IMR-90 (cell line): ENCODE measurements around the gene FAT1. TPM values are rescaled to one million over a fixed set of nuclear protein-coding genes. Genes with fewer than 3 reads are reported as not detected.

ENCODE experiments used
- ATAC-seq: fragments of 200-7000 bp; cut with Tn5 transposase; 2 replicates; pipeline ENCODE4 v1.9.1; 2020; ENCODE audit warnings: low read depth, mild to moderate bottlenecking, moderate library complexity
- BruUV-seq: library from RNA; stranded (reverse); fragments of 400-500 nt; replicated peaks from 2 replicates; lab custom pipeline; 2021; lab: Mats Ljungman, UMichigan
- CTCF ChIA-PET: fragments of 300-600 bp; formaldehyde crosslinking; extraction: SDS; loops from one replicate; lab custom pipeline; 2021; ENCODE audit warnings: antibody characterized with exemption; lab: Yijun Ruan, JAX
- POLR2A ChIA-PET: fragments of 300-600 bp; sonication (Branson Sonifier 250); formaldehyde crosslinking; loops from one replicate; lab custom pipeline; 2022; ENCODE audit warnings: antibody characterized with exemption; ENCODE audit not compliant: unreplicated experiment; lab: Charles Lee
- DNase-seq: peaks from one replicate; pipeline ENCODE4 v3.0.0; 2013
- H2AFZ ChIP-seq: replicated peaks from 2 replicates; pipeline ENCODE3; 2013; ENCODE audit warnings: low read length, mild to moderate bottlenecking; ENCODE audit not compliant: poor library complexity
- H2AK5ac ChIP-seq: 2 replicates; pipeline ENCODE4 v1.6.1; 2013; ENCODE audit warnings: low read depth, low read length, inconsistent platforms
- H2AK9ac ChIP-seq: replicated peaks from 2 replicates; pipeline ENCODE3; 2013; ENCODE audit warnings: mild to moderate bottlenecking, low read depth, low read length, moderate library complexity; ENCODE audit not compliant: poor library complexity
- H2BK120ac ChIP-seq: 2 replicates; pipeline ENCODE4 v1.6.1; 2013; ENCODE audit warnings: low read depth, low read length, inconsistent platforms
- H2BK15ac ChIP-seq: 3 replicates; pipeline ENCODE4 v1.6.1; 2013; ENCODE audit warnings: low read depth, low read length, inconsistent platforms
- H2BK20ac ChIP-seq: 2 replicates; pipeline ENCODE4 v1.6.1; 2013; ENCODE audit warnings: low read depth, mild to moderate bottlenecking, inconsistent platforms, low read length, moderate library complexity
- H2BK5ac ChIP-seq: 2 replicates; pipeline ENCODE4 v1.6.1; 2013; ENCODE audit warnings: mild to moderate bottlenecking, low read depth, low read length, inconsistent platforms; ENCODE audit not compliant: poor library complexity, severe bottlenecking
- H3K14ac ChIP-seq: replicated peaks from 2 replicates; pipeline ENCODE4 v1.6.1; 2013; ENCODE audit warnings: low read depth, low read length, inconsistent platforms
- H3K18ac ChIP-seq: 2 replicates; pipeline ENCODE4 v1.6.1; 2013; ENCODE audit warnings: low read depth, low read length, control low read depth
- H3K23ac ChIP-seq: 2 replicates; pipeline ENCODE4 v1.6.1; 2013; ENCODE audit warnings: low read depth, low read length, inconsistent platforms
- H3K27ac ChIP-seq: 2 replicates; pipeline ENCODE4 v1.5.1; 2013; ENCODE audit warnings: mild to moderate bottlenecking, control low read depth, low read length; ENCODE audit not compliant: insufficient read depth
- H3K27me3 ChIP-seq: 2 replicates; pipeline ENCODE4 v1.6.1; 2013; ENCODE audit warnings: low read length; ENCODE audit not compliant: control insufficient read depth, insufficient read depth
- H3K36me3 ChIP-seq: 2 replicates; pipeline ENCODE4 v1.6.1; 2013; ENCODE audit warnings: low read length, mixed read lengths; ENCODE audit not compliant: control insufficient read depth, insufficient read depth
- H3K4ac ChIP-seq: 2 replicates; pipeline ENCODE4 v1.6.1; 2013; ENCODE audit warnings: low read depth, low read length, inconsistent platforms
- H3K4me1 ChIP-seq: 2 replicates; pipeline ENCODE4 v1.6.1; 2013; ENCODE audit warnings: low read length, mixed read lengths; ENCODE audit not compliant: control insufficient read depth, insufficient read depth
- H3K4me2 ChIP-seq: 2 replicates; pipeline ENCODE4 v1.6.1; 2013; ENCODE audit warnings: low read depth, mild to moderate bottlenecking, control low read depth, low read length, moderate library complexity
- H3K4me3 ChIP-seq: 2 replicates; pipeline ENCODE4 v1.5.1; 2013; ENCODE audit warnings: low read depth, mild to moderate bottlenecking, control low read depth, low read length, moderate library complexity; ENCODE audit not compliant: insufficient read depth
- H3K56ac ChIP-seq: 2 replicates; pipeline ENCODE4 v1.6.1; 2013; ENCODE audit warnings: low read length, inconsistent platforms; ENCODE audit not compliant: insufficient read depth; ENCODE audit errors: extremely low read depth
- H3K79me1 ChIP-seq, 2 experiments: 2 replicates each; pipeline ENCODE4 v1.6.1; 2013; ENCODE audit warnings: low read length in 2 of 2, inconsistent platforms in 1 of 2, low read depth in 1 of 2
- H3K9ac ChIP-seq: 2 replicates; pipeline ENCODE4 v1.6.1; 2013; ENCODE audit warnings: low read depth, low read length, control low read depth
- H3K9me1 ChIP-seq: 2 replicates; pipeline ENCODE4 v1.6.1; 2013; ENCODE audit warnings: low read length, inconsistent platforms; ENCODE audit not compliant: insufficient read depth
- H3K9me3 ChIP-seq: 2 replicates; pipeline ENCODE4 v1.6.1; 2013; ENCODE audit warnings: low read length; ENCODE audit not compliant: control insufficient read depth, insufficient read depth
- H4K20me1 ChIP-seq: 2 replicates; pipeline ENCODE4 v1.6.1; 2013; ENCODE audit warnings: low read length, inconsistent platforms; ENCODE audit not compliant: insufficient read depth
- H4K5ac ChIP-seq: 2 replicates; pipeline ENCODE4 v1.6.1; 2013; ENCODE audit warnings: mild to moderate bottlenecking, low read depth, low read length, control low read depth
- H4K8ac ChIP-seq, 2 experiments: 2 replicates each; pipeline ENCODE4 v1.6.1; 2013; ENCODE audit warnings: low read depth in 2 of 2, low read length in 2 of 2, control low read depth in 1 of 2, inconsistent platforms in 1 of 2
- H4K91ac ChIP-seq: 2 replicates; pipeline ENCODE4 v1.6.1; 2013; ENCODE audit warnings: low read depth, low read length, inconsistent platforms; ENCODE audit not compliant: insufficient read depth
- MAFK ChIP-seq: IDR thresholded peaks from 2 replicates; pipeline ENCODE4 v1.6.1; 2012; ENCODE audit warnings: low read depth, low read length, improper control_type of control experiment
- NFE2L2 ChIP-seq: fragments of 150-350 bp; IDR thresholded peaks from 2 replicates; pipeline ENCODE4 v1.6.1; 2016; ENCODE audit warnings: low read depth, mild to moderate bottlenecking, low read length
- WGBS, 2 experiments: methylation state at CpG; one replicate each; pipeline versions ENCODE4 v1.1.5 to v1.1.7; 2013; ENCODE audit warnings: missing lambda C conversion rate in 2 of 2; ENCODE audit not compliant: insufficient read length in 1 of 2; ENCODE audit errors: extremely low coverage in 2 of 2; 5-methylcytosine and 5-hydroxymethylcytosine counted together
- dilution Hi-C: fragments of 300-500 bp; cut with HindIII; formaldehyde crosslinking; loops from one replicate; pipeline ENCODE4 v1.14.3; 2018; ENCODE audit warnings: low sequenced_read_pairs; ENCODE audit not compliant: unreplicated experiment
- in situ Hi-C: fragments of 300-500 bp; cut with MboI; formaldehyde crosslinking; loops from 3 replicates; pipeline ENCODE4 v1.14.3; 2019; ENCODE audit warnings: low sequenced_read_pairs, inconsistent platforms, mixed read lengths
- intact Hi-C: fragments of 100-400 bp; cut with micrococcal nuclease; formaldehyde crosslinking; loops from 2 replicates; pipeline ENCODE4 v1.10.0; 2022
- polyA plus RNA-seq, 3 experiments: library from polyadenylated mRNA; depleted of rRNA; stranded (reverse); fragments of >200 nt; gene quantifications; 2 replicates each; pipeline ENCODE4 v1.2.3, GENCODE V29; 2012; ENCODE audit warnings: low replicate concordance in 1 of 3
- total RNA-seq: library from RNA; depleted of rRNA; stranded (reverse); fragments of >200 nt; gene quantifications from 2 replicates; pipeline ENCODE4 v1.2.3, GENCODE V29; 2012

The FAT1 gene
- total and polyA plus RNA-seq, 2 of the 4 experiments (the other 2 are of a cell fraction), result 156 to 519 TPM

- Histone ChIP-seq H3K4me1 (peaks cover 3% of the 10 kb centered on the region), H2BK20ac (no peak overlapping the region), H3K4ac (no peak overlapping the region), H2AK5ac (no peak overlapping the region), H3K4me3 (no peak overlapping the region), H3K9me3 (no peaks in the 10 kb centered on the region), H3K23ac (no peak overlapping the region), H2AFZ (no peak overlapping the region), H4K5ac (no peak overlapping the region), H3K36me3 (no peaks in the 10 kb centered on the region), H4K20me1 (no peaks in the 10 kb centered on the region), H3K27ac (no peak overlapping the region), H2AK9ac (no peak overlapping the region), H3K14ac (no peak overlapping the region), H2BK5ac (no peak overlapping the region), H3K9ac (no peak overlapping the region), H3K56ac (no peak overlapping the region), H3K4me2 (no peak overlapping the region), H4K8ac (no peak overlapping the region), H4K91ac (no peak overlapping the region), H2BK120ac (no peak overlapping the region), H3K27me3 (no peaks in the 10 kb centered on the region), H3K79me1 (no peaks in the 10 kb centered on the region; a peak in 1 of 4 replicates), H2BK15ac (no peak overlapping the region), H3K18ac (no peak overlapping the region), H3K9me1 (no peaks in the 10 kb centered on the region; the same call in 1 of the 2 replicates)
- dilution Hi-C loops (no loop called here), intact Hi-C loops (no loop called here), in situ Hi-C loops (no loop called here)
- TF ChIP-seq NFE2L2 (peak; percentile 47; the same call in 1 of the 2 replicates), MAFK (no peak)
- BruUV-seq, result no TSS peak
- no peak for DNase-seq
- 80% methylated on average over 1 of the region's 7 CpGs; no CpG with 5 or more reads in 1 of the 2 experiments for WGBS, 2 experiments
- no peak for ATAC-seq
- POLR2A ChIA-PET, result no interaction called here
- CTCF ChIA-PET, result no interaction called here
Observed at GRCh38 chr4:186566068-186566467, 157.6 kb downstream of the FAT1 start.
